HG03280 (cell line): Measurements from ENCODE around the gene SH3BP1.

ENCODE experiments used
- ATAC-seq: cut with Tn5 transposase; IDR thresholded peaks from one replicate; pipeline ENCODE4 v1.9.1; 2021; ENCODE audit warnings: mild to moderate bottlenecking, moderate library complexity; ENCODE audit not compliant: unreplicated experiment

Gene SH3BP1

DNA sequence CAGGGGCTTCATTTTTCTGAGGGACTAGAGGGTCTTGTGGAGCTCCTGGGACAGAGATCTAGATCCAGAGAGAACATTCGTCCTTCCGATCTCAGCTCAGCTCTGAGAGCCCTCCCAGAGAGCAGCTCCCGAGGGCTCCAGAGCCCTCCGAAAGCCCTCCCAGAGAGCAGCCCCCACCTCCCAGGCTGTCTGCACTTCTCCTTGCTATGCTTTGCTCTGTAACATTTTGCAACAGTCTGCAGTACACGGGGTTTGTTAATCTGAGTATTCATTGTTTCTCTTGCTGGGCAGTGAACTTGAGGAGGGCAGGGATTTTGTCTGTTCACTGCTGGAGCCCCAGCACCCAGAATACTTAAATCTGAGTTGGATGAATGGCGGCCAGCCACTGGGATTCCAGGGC lies 28.3 kb upstream of the SH3BP1 start:
- ATAC-seq = no peak

DNA sequence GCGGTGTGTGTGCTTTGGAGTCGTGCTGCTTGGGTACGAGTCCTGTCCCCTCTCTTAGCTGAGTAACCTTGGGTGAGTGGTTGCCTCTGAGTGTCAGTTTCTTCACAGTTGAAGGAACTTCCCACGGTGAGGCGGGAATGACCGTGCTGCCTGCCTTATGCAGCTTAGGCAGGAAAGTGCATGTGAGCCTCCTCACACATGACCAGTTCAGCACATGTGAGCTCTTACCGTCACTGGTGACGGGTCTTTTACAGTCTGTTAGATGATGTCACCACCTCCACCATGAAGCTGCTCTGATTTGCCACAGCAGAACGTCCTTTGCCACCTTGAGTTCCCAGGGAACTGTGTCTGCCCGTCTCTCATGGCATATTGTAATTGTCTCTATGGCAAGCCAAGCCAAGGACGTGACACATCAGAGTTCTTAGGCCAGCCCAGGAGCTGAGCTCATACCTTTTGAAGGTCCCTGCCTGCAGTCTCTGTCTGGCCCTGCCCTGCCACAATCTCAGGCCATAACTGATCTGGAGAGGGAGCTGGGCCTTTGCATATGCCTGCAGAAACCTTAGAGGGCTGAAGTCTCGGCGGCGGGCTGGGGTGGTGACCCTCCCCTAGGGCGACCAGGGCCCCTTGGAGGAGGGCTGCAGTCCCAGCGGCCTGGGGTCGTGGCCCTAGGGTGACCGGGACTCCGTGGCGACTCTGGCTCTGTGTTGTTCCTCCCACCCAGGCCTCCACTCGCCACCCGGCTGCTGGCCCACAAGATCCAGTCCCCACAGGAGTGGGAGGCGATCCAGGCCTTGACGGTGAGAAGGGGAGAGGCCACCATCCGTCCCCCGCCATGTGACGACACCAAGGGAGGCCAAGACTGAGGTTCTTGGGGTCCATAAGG lies 23.0 kb upstream of the SH3BP1 start:
- ATAC-seq = no peak

DNA sequence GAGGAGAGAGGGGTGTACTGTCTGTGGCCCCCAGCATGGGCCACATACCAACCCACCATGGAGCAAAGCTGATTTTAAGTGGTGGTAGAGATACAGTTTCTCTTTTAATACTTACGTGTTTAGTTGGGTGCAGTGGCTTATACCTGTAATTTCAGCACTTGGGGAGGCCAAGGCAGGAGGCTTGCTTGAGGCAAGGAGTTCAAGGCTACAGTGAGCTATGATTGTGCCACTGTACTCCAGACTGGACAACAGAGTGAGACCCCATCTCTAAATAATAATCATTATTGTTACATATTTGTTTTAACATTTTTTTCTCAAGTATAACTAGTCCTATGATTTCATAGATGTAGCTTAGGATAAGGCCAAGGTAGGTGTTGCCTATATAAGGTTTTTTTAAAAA lies 22.0 kb upstream of the SH3BP1 start:
- ATAC-seq = no peak

DNA sequence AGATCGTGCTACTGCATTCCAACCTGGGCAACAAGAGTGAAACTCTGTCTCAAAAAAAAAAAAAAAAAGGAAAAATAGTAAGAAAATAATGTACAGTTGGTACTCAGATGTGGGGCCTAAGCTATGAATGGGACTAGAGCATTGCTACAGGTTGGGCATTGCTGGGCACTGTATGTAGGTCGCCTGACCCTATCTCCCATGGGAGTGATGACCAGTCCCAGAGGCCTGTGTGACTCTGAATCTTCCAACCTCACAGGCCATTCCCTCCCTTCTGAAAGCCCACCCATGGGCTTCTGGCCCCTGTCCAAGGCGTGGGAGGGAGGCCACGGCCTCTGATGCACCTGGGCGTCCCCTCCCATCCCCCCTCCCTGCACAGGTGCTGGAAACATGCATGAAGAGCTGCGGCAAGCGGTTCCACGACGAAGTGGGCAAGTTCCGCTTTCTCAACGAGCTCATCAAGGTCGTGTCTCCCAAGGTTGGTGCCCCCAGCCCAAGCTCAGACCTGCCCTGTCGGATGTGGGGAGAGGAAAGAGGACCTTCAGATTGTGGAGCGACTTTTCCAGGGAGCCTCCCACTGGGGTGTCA lies 21.3 kb upstream of the SH3BP1 start:
- no peak for ATAC-seq

DNA sequence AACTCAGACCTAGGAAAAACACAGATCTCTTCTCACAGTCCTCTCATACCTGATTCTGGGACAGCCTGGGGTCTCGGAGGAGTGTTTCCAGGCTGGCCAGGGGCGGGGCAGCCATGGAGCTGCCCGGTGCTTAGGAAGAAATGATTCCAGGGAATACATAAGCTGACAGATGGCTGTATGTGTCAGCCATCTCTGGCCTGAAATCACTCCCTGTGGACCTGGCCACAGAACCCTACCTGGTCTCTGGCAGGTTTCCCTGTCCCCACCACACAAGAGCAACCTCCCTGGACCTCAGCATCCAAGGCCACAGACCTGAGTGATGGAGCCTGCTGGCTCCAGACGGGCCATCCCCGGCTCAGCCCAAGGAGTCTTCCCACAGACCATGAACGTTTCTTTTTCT lies 20.8 kb upstream of the SH3BP1 start:
- no peak for ATAC-seq

DNA sequence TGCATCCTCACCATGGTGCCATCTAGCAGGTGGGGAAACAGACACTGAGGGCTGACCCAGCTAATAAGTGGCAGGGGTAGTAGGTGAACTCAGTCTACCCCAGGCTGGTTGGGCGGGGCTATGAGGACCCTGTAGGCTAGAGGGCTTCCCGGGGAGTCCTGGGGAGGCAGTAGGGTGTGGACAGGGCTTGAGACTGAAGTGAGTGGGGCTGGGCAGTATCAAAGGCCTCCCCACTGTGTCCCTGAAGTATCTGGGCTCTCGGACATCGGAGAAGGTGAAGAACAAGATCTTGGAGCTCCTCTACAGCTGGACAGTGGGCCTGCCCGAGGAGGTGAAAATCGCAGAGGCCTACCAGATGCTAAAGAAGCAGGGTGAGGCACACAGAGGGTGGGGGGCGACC lies 19.5 kb upstream of the SH3BP1 start:
- ATAC-seq = no peak

DNA sequence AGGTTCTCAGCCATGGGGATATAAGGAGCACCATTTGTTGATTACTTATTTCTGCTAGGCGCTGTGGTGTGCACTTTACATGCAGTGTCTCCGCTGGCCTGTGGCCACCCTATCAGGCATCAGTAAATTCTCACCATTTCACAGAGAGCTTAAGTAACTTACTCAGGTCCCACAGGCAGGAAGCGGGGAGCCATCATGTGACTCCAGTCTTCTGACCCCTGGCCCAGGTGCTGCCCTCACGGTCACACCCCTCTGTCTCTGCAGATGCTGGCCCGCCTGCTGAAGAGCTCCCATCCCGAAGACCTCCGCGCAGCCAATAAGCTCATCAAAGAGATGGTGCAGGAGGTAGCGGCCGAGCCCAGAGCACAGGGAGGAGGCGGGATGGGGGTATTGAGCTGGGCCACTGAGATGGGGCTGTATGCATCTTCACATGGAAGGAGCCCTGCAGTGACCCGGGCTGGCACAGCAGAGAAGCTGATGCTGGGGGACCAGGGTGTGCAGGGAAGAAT lies 18.1 kb upstream of the SH3BP1 start:
- no peak for ATAC-seq

DNA sequence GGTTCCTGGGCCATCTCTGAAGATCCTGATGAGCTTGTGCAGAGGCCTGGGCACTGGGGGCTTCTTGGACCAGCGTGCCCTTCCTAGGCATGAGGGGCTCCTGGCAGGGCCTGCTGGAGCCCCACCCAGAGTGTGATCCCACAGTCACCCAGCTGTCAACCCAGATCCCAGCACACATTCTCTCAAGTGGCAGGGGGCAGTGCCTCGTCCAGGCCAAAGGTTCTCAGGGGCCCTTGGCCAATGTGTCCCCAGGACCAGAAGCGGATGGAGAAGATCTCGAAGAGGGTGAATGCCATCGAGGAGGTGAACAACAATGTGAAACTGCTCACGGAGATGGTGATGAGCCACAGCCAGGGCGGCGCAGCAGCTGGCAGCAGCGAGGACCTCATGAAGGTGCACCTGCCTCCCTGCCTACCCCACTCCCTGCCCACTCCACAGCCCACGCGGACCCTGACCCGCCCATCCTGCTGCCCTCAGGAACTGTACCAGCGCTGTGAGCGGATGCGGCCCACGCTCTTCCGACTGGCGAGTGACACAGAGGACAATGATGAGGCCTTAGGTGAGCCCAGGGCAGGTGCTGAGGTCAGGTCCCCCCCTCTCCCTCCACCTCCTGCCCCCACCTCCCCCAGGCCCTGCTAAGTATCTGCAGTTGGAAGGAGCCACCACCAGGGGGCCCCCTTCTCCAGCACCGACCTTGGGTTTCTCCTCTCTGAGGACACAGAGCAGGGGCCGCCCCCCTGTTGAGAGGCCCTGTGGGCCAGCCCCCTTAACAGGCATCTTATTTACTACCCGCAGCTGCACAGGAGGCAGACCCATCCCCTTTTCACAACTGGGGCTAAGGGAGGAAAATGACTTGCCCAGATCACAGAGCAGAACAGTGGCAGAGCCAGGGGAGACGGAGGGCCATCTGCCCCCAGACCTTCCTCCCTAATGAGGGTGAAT lies 16.1 kb upstream of the SH3BP1 start:
- ATAC-seq = no peak

DNA sequence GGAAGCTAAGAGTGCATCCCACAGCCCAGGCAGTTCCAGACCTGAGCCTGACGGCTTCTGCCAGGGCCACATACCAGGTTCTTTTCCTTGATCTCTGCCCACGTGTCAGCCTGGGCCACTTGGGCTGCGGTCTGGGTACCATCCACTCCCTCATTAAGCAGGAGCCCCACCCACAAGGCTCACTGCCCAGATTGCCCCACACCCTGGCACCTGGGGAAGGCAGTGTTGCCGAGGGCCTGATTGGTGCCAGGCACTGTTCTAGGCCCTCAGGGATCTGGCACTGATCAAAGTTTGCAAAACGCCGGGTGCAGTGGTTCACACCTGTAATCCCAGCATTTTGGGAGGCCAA lies 15.5 kb upstream of the SH3BP1 start:
- no peak for ATAC-seq

DNA sequence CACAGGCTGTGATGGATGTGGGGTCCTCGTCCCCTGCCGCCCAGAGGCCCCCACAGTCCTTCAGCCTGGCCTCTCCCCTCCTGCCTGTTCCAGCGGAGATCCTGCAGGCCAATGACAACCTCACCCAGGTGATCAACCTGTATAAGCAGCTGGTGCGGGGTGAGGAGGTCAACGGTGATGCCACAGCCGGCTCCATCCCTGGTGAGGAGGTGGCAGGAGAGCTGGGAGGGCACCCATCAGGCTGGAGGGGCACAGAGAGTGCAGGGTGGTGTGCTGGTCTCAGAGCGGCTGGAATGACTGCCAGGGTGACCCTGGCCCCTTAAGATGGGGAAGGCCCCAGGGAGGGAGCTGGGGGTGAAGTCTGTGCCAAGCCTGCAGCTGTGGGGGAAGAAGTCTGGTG lies 14.6 kb upstream of the SH3BP1 start:
- ATAC-seq = no peak

DNA sequence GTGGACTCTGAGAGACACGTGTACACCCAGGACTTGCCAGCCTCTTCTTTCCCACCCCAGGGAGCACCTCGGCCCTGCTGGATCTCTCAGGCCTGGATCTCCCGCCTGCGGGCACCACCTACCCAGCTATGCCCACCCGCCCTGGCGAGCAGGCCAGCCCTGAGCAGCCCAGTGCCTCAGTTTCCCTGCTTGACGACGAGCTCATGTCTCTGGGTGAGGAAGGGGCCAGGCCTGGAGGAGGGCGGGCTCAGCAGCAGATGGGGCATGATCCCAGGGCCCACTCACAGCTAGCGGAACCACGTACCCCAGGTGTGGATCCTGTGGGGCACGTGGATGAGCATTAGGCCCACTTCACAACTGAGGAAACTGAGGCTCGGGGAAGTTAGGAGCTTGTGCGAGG lies 13.7 kb upstream of the SH3BP1 start:
- ATAC-seq = no peak

DNA sequence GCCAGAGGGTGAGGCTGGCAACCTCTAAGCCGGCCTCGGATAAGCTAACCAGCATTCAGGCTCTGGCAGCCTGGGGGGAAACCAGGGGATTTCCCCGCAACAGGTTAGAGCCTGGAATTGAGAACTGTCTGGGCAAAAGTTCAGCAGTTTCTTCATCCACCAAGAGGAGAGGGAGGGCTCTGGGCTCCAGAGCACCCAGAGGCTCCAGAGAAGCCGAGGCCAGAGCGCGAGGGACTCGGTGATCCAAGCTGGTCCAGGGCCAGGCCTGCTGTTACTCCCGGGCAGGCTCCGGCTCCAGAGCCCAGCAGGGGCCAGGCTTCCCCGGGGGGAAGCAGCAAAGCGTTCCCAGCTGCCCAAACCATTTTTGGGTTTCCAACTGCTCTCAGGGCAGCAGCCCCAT lies 13.3 kb upstream of the SH3BP1 start:
- no peak for ATAC-seq

DNA sequence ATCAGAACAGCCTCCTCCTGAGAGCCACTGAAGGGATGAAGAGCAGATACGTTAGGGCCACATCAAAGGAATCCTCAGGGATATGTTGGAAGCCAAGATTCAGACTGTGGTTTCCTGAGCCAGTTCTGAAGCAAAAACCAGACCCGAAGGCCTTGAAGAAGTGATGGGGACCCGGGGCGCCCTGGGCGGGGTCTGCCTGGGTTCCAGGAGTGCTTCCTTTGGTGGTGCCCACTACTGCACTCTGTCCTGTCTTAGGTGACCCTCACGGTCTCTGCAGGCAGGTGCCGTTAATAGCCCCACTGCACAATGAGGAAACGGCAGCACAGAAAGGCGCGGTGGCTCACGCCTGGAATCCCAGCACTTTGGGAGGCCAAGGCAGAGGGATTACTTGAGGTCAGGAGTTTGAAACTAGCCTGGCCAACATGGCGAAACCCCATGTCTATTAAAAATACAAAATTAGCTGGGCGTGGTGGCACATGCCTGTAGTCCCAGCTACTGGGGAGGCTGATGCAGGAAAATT lies 12.9 kb upstream of the SH3BP1 start:
- no peak for ATAC-seq

DNA sequence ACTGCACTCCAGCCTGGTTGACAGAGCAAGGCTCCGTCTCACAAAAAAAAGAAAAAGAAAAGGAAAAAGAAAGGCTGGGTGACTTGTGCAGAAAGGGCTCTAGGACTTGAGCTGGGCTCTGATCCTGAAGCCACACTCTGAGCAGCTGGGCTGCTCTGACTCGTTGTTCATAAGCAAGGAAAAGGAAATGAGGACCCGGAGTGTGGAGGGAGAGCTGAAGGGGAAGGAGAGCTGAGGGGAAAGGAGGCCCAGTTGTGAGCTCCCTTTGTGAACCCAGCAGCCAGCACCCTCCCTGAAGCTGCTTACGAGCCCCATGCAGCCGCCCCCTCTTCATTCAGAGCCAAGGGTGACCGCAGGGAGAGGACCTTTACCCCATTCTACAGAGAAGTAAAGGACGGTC lies 12.3 kb upstream of the SH3BP1 start:
- no peak for ATAC-seq

DNA sequence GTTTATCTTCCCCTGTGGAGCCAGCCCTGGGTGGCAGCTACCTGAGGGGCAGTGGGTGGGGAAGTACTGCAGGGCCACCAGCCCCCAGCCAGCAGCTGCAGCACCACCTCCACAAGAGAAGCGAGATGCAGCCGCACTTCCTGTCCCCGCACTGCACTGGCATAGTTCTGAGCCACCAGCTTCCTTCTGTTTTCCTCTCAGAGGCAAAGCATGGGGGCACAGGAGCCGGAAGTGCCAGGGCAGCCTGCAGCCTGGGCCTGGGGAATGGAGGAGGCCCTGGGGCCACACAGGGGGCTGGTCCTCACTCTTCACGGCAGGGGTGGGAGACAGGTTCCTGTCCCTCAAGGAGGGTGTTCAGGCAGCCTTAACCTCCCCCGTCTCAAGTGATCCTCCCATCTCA lies 11.9 kb upstream of the SH3BP1 start:
- ATAC-seq = no peak

DNA sequence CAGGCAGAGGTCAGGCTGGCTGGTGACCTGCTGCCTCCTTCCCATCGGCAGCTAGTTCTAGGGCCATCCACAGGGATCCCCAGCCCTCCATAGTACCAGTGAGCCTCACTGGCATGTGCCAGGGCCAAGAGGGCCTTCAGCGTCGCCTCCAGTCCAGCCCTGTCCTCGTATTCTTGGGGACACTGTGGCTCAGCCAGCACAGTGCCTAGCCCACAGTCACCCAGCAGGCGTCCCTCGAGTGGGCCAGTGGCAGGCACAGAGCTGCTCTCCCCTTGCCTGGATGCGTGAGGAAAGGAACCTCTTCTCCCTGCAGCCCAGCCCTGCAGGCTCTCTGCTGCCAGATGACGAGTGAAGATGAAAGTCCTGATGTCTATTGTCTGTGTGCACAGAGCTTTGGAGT lies 10.6 kb upstream of the SH3BP1 start:
- no peak for ATAC-seq

DNA sequence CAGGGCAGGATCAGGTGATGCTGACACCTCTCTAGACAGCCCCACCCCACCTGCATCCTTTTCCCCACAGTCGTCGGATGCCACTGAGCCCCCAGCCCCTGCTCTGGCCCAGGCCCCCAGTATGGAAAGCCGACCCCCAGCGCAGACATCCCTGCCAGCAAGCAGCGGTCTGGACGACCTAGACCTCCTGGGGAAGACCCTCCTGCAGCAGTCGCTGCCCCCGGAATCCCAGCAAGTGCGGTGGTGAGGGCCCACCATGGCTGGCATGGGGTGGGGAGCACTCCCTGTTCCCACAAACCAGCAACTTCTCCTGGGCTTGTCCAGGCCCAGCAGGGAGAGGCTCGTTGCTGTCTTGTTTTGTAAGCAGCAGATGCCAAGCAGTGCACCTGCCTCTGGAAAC lies 9.5 kb upstream of the SH3BP1 start:
- ATAC-seq = no peak

DNA sequence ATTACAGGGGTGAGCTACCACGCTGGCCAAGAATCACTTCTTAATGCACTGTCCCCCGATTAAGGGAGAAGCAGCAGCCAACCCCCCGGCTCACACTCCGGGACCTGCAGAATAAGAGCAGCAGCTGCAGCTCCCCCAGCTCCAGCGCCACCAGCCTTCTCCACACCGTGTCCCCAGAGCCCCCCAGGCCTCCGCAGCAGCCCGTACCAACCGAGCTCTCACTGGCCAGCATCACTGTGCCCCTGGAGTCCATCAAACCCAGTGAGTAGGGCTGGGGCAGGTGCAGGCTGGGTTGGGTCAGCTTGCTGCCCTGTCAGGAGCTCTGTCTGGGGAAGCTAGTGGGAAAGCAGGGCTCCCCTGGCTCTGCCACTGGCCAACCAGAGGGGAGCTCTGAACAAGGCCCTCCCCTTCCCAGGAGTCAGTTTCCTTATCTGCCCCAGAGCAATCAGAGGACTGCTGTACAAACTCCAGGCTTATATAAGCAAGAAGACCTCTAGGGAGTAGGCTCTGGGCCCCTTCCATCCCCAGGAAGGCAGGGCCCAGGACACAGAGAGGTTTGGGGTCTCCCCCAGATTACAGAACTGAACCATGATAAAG lies 8.5 kb upstream of the SH3BP1 start:
- no peak for ATAC-seq

DNA sequence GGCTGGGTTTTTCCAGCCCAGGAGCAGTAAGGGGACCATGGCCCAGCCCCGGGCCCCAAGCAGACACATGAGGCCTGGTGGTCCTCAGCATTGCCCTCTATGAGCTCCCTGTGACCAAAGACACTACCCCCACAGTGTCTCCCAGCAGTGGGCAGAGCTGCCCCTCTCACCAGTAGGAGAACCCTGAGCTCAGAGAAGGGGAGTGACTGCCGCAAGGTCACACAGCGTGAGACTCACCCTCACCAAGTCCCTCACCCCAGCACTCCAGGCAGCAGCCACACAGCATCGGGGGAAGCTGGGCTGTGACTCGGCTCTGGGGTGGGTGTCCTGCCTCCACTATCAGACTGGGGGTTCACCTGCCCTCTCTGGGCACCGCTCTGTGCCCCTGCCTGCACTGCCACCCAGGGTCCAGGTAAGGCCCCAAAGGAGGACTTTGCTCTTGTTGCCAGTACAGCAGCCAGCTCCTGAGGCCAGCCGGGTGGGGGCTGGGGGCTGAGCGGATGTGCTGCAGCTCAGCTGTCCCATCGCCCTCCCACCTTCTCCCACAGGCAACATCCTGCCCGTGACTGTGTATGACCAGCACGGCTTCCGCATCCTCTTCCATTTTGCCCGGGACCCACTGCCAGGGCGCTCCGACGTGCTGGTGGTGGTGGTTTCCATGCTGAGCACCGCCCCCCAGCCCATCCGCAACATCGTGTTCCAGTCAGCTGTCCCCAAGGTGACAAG lies 7.9 kb upstream of the SH3BP1 start:
- no peak for ATAC-seq
